ENCODE data around the gene EDNRA. TPM values are rescaled to one million over a fixed set of nuclear protein-coding genes. Genes with fewer than 3 reads are reported as not detected.

EDNRA gene
- total RNA-seq, 1 donor from 2014 or later = 41.5 TPM

DNA sequence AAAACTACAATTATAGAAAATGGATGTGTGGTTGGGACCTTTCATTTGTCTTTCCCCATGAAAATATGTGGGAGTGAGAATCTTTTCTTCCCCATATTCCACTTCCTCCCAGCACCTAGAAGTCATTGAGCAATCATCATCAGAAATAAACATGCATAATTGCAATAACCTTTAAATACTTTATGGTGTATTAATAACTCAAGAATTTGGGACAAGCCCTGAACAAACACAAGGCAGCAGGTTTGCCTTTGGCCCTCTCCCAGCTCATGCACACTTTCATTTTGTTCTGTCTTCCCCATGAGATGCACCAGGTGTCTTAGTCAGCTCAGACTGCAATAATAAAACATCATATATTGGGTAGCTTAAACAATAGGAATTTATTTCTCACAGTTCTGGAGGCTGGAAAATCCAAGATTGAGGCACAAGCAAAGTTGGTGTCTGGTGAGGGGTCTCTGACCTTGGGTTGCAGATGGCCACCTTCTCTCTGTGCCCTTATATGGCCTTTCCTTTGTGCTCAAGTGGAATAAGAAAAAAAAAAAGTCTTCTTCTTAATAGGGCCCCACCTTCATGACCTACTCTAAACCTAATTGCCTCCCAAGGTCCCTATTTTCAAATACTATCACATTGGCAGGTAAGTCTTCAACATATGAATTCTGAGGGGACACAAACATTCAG, 101.6 kb downstream of the EDNRA start:
- TF ChIP-seq POLR2AphosphoS5 (IDR thresholded peaks at IDR 0.05; ENCODE audit: insufficient read depth in 1 of 2, low read depth in 1 of 2) (no peak), POLR2A (IDR thresholded peaks at IDR 0.05) (no peak)
- TF ChIP-seq, protein P1, sequence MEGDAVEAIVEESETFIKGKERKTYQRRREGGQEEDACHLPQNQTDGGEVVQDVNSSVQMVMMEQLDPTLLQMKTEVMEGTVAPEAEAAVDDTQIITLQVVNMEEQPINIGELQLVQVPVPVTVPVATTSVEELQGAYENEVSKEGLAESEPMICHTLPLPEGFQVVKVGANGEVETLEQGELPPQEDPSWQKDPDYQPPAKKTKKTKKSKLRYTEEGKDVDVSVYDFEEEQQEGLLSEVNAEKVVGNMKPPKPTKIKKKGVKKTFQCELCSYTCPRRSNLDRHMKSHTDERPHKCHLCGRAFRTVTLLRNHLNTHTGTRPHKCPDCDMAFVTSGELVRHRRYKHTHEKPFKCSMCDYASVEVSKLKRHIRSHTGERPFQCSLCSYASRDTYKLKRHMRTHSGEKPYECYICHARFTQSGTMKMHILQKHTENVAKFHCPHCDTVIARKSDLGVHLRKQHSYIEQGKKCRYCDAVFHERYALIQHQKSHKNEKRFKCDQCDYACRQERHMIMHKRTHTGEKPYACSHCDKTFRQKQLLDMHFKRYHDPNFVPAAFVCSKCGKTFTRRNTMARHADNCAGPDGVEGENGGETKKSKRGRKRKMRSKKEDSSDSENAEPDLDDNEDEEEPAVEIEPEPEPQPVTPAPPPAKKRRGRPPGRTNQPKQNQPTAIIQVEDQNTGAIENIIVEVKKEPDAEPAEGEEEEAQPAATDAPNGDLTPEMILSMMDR (IDR thresholded peaks at IDR 0.05) = no peak
- DNase-seq (ENCODE audit: extremely low spot score in 2 of 2) = peak in 1 of 2 donors; percentile 34
- intact Hi-C loops (cut with DNase I) = no loop called here

DNA sequence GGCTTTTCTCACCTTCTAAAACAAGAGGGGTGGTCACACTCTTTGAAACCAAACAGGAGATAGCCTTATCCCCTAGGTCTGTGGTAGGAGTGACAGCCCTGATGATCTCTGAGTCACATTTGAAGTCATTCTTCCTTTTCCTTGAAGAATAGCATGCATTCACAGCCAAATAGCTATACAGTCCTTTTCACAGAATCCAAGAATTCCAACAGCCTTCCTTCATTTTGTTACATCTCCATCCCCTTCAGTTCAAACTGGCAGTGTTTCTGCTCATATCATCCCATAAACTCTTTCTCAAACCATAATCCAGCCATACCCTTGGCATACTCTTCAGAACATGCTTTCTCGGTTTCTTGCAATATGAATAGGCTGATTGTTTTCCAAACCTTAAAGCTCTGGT, 103.0 kb downstream of the EDNRA start:
- no peak overlapping the region for H3K27ac ChIP-seq
- H3K4me1 ChIP-seq = no peaks in the 10 kb centered on the region
- no peak overlapping the region for H3K4me3 ChIP-seq
- TF ChIP-seq, protein P1 (IDR thresholded peaks at IDR 0.05) = no peak
- TF ChIP-seq POLR2A (IDR thresholded peaks at IDR 0.05) (no peak), POLR2AphosphoS5 (IDR thresholded peaks at IDR 0.05; ENCODE audit: insufficient read depth in 1 of 2, low read depth in 1 of 2) (no peak)
- DNase-seq (ENCODE audit: extremely low spot score in 2 of 2) = no peak
- no peaks in the 10 kb centered on the region for H3K9me3 ChIP-seq
- H3K27me3 ChIP-seq = no peaks in the 10 kb centered on the region
- intact Hi-C loops (cut with DNase I) = no loop called here
- H3K36me3 ChIP-seq = no peaks in the 10 kb centered on the region

More for the DNA sequence above, 101.6 kb downstream of the EDNRA start:
- no peaks in the 10 kb centered on the region for H3K36me3 ChIP-seq
- H3K4me1 ChIP-seq = no peaks in the 10 kb centered on the region
- no peaks in the 10 kb centered on the region for H3K27me3 ChIP-seq
- no peak overlapping the region for H3K27ac ChIP-seq
- no peaks in the 10 kb centered on the region for H3K9me3 ChIP-seq
- no peak overlapping the region for H3K4me3 ChIP-seq

DNA sequence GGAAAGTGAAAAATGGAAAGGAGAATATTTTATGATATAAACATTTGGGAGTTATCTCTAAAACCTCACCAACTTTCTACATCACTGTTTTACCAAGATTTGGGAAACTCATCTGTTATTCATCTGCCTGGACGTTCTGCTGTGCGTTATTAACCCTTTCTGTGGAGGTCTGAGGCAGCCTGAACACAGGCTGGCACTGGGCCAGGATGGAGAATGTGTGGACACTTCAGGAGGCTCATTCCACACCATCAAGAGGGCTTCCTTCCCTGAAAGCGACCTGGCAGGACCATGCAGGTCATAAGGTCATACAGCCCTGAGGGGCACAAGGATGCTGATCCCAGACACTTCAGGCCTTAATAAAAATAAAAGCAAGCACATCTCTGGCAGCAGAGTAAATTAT, 105.1 kb downstream of the EDNRA start:
- TF ChIP-seq, protein P1 (IDR thresholded peaks at IDR 0.05) = no peak
- no peak for TF ChIP-seq POLR2A (IDR thresholded peaks at IDR 0.05)
- TF ChIP-seq POLR2AphosphoS5 (IDR thresholded peaks at IDR 0.05; ENCODE audit: insufficient read depth in 1 of 2, low read depth in 1 of 2) = no peak
- intact Hi-C loops (cut with DNase I) = no loop called here

DNA sequence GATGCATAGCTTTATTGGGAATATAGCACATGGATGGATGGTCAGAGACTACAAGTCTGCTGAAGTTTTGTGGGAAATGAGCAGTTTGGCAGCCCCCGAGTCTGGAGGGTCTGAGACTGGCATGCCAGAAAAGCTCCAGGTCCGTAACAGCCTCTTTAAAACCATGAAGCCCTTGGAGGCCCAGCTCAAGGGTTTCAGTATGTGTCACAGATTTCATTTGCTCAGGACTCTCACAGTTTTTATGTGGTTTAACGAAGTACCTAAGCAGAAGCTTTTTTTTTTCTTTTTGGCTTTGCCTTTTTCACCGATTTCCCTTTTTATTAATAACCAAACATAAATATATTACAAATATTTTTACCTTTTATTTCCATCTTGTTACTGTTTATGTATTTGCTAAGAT, 105.7 kb downstream of the EDNRA start:
- intact Hi-C loops (cut with DNase I) = no loop called here
- TF ChIP-seq, protein P1 (IDR thresholded peaks at IDR 0.05) = no peak
- TF ChIP-seq POLR2AphosphoS5 (IDR thresholded peaks at IDR 0.05; ENCODE audit: insufficient read depth in 1 of 2, low read depth in 1 of 2) (no peak), POLR2A (IDR thresholded peaks at IDR 0.05) (no peak)

More for the DNA sequence above, 105.1 kb downstream of the EDNRA start:
- no peaks in the 10 kb centered on the region for H3K4me1 ChIP-seq
- no peak overlapping the region for H3K4me3 ChIP-seq
- H3K36me3 ChIP-seq = no peaks in the 10 kb centered on the region
- H3K9me3 ChIP-seq = no peaks in the 10 kb centered on the region
- H3K27me3 ChIP-seq = no peaks in the 10 kb centered on the region
- H3K27ac ChIP-seq = no peak overlapping the region
- peak in 1 of 2 donors; percentile 65 for DNase-seq (ENCODE audit: extremely low spot score in 2 of 2)

DNA sequence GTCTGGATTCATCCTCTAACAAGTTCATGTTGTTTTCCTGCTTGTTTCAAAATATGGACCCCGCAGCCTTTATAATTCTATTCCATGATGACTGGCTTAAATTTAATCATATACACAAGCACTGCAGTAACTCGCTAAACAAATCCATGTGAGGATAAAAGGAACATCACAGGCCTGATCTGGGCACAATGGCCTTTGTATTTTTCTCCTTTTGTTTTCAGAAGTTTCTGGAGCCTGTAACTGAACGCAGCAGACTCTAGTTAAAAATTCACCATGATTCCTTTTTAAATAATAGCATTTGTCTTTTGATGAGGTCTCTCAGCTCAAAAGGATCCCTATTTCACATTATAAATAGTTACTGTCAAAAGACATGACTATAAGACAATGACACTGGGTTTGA, 106.1 kb downstream of the EDNRA start:
- Histone ChIP-seq H3K27ac (no peak overlapping the region), H3K36me3 (no peaks in the 10 kb centered on the region), H3K27me3 (no peaks in the 10 kb centered on the region), H3K4me3 (no peak overlapping the region), H3K9me3 (no peaks in the 10 kb centered on the region), H3K4me1 (no peaks in the 10 kb centered on the region)
- DNase-seq (ENCODE audit: extremely low spot score in 2 of 2) = no peak
- TF ChIP-seq, protein P1 (IDR thresholded peaks at IDR 0.05) = no peak
- TF ChIP-seq POLR2AphosphoS5 (IDR thresholded peaks at IDR 0.05; ENCODE audit: insufficient read depth in 1 of 2, low read depth in 1 of 2) = no peak
- no peak for TF ChIP-seq POLR2A (IDR thresholded peaks at IDR 0.05)
- intact Hi-C loops (cut with DNase I) = no loop called here

More for the DNA sequence above, 105.7 kb downstream of the EDNRA start:
- Histone ChIP-seq H3K27me3 (no peaks in the 10 kb centered on the region), H3K9me3 (no peaks in the 10 kb centered on the region), H3K4me3 (no peak overlapping the region), H3K4me1 (no peaks in the 10 kb centered on the region), H3K36me3 (no peaks in the 10 kb centered on the region), H3K27ac (no peak overlapping the region)
- DNase-seq (ENCODE audit: extremely low spot score in 2 of 2) = peak in 1 of 2 donors; percentile 44
